HG02938 (cell line): ENCODE data around the gene RNF208.
A peak's percentile ranks its signal among the peaks of the same experiment; 100 is the strongest.

Experiments used
- ATAC-seq: cut with Tn5 transposase; IDR thresholded peaks from one replicate; pipeline ENCODE4 v1.9.1; 2021; ENCODE audit warnings: mild to moderate bottlenecking, moderate library complexity; ENCODE audit not compliant: unreplicated experiment

The RNF208 gene

DNA sequence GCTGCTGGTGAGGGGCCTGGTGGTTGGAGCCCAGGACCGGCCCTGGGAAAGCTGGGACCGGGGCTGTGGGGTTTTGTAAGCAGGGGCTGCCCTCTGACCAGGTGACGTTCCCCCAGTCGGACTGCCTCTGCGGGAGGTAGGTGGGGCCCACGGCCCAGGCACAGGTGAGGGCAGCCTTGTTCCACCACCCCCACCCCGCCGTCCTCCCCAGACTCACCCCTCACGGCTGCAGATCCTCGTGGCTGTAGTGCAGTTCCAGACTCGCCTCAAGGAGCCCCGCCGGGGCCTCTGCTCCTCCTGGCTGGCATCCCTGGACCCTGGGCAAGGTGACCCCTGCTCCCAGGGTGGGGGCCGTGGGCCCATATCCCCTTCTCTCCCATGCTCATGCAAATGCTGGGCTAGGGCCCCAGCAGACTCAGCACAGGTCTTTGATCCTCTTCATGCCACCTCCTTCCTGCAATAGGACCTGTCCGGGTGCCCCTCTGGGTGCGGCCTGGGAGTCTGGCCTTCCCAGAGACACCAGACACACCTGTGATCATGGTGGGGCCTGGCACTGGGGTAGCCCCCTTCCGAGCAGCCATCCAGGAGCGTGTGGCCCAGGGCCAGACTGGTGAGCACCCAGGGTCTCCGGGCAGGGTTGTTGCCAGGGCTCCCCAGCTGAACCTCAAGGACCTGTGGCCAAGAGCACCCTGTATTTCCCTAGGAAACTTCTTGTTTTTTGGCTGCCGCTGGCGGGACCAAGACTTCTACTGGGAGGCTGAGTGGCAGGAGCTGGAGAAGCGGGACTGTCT, 6.6 kb downstream of the RNF208 start:
- no peak for ATAC-seq

DNA sequence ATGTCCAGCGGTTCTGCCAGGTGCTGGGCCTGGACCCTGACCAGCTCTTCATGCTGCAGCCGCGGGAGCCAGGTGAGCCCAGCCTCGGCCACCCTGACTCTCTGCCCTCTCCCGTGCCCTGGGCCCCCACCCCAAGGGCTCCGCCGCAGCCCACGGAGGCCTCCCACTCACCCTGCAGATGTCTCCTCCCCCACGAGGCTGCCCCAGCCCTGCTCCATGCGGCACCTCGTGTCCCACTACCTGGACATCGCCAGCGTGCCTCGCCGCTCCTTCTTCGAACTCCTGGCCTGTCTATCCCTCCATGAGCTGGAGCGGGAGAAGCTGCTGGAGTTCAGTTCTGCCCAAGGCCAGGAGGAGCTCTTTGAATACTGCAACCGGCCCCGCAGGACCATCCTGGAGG, 7.4 kb downstream of the RNF208 start:
- ATAC-seq, result no peak

DNA sequence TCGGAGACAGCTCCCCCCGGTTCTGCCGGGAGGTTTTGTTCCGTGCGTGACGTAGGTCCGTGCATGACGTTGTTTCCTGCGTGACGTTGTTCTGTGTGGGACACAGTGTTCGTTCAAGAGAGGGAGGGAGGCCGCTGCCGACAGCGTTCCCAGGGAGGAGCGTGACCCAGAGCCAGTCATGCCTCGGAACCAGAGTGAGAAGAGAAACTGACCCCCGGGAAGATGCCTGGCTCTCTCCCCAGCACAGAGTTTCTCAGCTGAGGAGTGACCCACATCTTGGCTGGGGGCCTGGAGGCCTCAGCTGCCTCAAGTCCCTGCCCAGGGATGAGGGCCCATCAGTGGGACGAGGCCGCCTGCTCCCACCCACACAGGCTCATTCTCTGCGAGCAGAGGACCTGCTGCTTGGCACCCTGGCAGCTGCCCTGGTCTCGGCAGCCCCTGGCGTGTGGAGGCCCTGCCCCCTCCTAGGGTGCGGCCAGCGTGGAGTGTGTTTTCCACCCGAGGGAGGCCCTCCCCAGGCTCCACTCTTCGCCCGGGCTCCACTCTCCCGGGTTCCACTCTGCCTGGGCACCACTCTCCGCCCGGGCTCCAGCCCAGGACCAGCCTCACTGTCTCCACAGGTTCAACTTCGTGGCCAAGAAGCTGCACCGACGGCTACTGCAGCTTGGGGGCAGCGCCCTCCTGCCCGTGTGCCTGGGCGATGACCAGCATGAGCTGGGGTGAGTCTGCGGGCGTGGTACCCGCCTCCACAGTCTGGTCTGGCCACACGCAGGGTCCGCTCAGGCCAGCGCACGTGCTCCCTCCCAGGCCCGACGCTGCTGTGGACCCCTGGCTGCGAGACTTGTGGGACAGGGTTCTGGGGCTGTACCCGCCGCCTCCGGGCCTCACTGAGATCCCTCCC, 8.6 kb downstream of the RNF208 start:
- no peak for ATAC-seq

DNA sequence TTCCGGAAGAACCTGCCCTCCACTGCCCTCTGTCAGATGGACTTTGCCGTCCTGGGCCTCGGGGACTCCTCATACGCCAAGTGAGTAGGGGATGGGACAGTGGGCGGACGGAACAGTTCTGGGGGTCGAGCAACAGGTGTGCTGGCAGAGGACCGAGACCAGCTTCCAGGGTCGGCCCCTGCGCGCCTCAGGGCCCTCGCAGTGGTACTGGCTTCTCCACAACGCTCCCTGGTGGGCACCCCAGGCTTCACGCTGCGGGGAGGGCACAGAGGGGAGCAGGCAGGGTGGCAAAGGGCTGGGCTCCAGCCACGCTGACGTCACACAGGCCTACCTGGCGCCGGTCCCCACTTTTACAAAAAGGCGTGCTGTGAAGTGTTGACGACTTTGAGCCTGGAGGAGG, 9.5 kb downstream of the RNF208 start:
- no peak for ATAC-seq

DNA sequence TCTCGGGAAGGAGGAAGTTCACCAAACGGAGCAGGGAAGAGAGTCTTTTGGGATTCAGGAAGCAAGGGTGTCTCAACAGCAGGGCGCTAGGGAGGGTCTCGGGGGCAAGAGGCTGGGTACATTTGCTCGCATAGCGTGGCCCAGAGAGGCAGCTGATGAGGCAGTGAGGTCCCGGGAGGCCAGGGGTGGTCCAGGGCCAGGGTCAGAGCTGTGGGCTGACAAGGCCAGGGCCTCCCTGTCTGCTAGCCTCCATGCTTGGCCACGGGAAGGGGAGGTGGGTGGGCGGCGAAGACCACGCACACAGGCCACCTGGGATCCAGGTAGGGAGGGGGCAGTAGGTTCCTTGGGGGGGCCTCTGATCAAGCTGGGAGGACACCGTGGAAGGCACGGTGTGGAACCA, 10.5 kb downstream of the RNF208 start:
- ATAC-seq, result no peak

DNA sequence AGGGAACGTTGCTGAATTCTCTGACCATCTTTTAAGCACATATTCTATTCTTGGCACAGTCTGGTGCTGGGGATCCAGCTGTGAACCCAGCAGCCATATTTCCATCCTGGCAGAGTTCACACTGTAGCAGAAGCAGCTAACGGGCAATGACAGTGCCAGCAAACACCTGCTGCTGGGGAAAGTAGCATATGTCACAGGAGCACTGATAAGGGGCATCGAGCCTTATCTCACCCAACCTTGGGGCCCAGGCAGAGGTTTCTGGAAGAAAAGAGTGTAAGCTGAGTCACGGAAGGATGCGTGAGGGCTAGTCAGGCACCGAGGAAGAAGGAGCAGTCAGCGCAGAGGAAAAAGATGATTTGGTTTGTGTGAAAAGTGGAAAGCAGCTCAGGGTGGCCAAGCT, 15.4 kb downstream of the RNF208 start:
- ATAC-seq, result no peak

DNA sequence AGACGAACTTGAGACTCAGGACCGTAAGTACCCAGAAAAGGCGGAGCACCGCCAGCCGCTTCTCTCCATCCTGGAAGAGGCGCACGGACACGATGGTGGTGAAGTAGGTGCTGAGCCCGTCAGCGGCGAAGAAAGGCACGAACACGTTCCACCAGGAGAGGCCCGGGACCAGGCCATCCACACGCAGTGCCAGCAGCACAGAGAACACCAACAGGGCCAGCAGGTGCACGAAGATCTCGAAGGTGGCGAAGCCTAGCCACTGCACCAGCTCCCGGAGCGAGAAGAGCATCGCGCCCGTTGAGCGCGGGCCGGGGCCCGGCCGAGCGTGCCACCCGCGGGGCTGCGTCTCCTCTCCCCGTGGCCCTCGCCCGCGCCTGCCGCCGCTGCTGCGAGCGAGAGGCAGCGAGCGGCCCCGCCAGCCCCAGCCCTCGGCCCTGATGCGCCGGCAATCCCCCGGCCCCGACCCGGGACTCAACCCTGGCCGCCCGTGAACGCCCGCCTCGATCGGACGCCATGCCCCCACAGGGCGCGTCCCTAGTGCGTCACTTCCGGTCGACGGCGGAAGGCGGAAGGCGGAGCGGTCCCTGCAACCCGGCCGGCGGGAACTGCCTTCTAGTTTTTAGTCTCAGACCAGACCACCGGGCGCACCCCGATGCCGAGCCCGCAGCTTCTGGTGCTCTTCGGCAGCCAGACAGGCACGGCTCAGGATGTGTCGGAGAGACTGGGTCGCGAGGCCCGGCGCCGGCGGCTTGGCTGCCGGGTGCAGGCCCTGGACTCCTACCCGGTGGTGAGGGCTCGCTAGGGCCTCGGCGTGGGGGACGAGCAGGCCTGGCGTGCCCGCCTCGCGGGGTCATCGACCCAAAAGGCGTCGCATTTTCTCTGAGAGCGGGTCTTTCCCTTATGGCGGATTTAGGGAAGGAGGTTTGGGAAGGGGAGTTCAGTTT, 16.6 kb downstream of the RNF208 start, which contains the start of the genes NDOR1 and TMEM203:
NDOR1 (plus strand) TSS at position 575 of the 944 bp plus-strand sequence; CDS start at position 653, 78 bp downstream.
TMEM203 (minus strand) TSS at position 523 of the 944 bp plus-strand sequence; CDS start at position 289, 234 bp downstream.
- peak; percentile 38 for ATAC-seq

DNA sequence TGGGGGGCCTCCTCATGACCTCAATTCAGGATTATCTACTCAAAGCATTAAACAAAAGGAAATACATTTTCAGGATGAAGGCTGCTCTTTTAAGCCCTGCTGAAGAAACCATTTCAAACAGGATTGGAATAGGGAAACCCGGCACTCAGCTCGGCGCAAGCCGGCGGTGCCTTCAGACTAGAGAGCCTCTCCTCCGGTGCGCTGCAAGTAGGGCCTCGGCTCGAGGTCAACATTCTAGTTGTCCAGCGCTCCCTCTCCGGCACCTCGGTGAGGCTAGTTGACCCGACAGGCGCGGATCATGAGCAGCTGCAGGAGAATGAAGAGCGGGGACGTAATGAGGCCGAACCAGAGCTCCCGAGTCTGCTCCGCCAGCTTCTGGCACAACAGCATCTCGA, 17.3 kb downstream of the RNF208 start:
- no peak for ATAC-seq

DNA sequence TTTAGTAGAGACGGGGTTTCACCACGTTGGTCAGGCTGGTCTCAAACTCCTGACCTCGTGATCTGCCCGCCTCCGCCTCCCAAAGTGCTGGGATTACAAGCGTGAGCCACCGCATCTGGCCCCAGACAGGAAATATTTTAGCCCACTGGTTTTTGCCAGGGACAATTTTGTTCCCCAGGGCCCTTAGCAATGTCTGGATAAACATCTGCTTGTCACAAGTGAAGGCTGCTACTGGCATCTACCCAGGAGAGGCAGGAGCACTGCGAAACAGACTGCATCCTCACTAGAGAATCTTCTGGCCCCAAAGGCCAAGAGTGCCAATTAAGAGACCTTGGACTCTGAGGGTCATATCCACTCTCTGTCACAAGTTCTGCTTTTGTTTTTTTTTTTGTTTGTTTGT, 19.1 kb downstream of the RNF208 start:
- no peak for ATAC-seq

DNA sequence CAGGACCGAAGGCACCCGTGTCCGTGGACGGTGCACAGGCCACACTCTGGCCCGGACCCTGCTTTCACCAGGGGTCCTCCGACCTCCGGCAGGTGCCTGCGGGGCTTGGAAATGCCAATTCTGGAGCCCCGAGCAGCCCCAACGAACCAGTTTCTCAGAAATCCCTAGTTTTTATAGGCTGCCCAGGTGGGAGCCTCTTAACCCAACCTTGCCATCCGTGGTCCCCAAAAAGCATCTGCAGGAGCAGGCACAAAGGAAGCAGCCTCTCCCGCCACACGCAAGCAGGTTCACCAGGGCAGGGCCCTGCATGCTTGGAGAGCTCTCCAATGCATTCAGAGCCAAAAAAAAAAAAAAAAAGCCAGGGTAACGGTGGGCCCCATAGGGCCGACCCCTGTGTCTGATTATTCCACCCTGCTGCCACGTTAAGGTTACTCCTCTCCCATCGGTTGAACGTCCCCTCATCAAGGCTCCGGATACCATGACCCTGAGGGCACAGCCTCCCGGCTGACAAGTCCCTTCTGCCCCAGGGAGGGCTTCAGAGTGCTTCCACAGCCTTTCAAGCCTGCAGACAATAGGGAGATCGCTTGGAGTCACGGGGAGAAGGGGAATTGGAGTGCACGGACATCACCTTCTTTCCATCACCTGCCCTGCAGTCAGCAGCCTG, 20.7 kb downstream of the RNF208 start:
- ATAC-seq, result no peak

DNA sequence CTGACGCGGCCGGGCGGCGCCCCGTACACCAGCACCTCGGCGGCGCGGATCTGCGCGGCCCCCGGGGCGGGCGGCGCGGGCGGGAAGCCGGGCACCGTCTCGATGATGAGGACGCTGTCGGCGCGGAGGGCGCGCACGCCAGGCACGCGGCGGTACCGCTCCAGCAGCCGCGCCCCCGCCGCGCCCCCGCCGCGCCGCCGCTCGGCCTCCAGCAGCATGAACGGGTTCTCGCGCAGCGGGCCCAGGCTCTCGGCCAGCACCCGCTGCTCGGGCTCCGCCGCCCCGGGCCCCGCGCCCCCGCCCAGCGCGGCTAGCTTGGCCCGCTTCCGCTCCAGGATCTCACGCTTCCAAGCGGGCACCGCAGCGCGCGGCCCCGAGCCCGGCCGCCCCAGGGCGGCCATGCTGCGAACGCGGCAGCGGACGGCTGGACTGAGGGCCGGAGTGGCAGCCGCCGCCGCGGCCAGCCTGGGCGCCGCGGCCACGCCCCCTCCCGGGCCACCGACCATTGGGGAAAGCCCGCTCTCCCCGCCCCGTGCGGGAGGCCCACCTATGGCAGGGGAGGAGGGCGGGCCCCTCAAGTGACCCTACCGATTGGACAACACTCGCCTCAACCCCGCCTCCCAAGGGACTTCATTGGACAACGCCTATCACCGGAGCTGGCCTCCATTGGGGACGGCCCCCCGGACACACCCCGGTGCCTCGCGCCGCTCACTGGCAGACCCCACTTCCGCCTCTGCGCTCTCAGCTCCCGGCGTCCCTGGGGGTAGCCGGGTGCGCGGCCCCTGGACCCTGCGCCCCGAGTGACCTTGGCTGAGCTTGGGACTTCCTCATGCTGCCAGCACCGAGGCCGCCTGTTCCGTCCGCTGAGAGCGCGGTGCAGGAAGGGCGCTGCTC, 21.5 kb downstream of the RNF208 start, which contains the start of gene TPRN:
TPRN (minus strand) TSS at position 431 of the 894 bp plus-strand sequence; CDS start at position 401, 30 bp downstream.
- ATAC-seq, result peak; percentile 90

DNA sequence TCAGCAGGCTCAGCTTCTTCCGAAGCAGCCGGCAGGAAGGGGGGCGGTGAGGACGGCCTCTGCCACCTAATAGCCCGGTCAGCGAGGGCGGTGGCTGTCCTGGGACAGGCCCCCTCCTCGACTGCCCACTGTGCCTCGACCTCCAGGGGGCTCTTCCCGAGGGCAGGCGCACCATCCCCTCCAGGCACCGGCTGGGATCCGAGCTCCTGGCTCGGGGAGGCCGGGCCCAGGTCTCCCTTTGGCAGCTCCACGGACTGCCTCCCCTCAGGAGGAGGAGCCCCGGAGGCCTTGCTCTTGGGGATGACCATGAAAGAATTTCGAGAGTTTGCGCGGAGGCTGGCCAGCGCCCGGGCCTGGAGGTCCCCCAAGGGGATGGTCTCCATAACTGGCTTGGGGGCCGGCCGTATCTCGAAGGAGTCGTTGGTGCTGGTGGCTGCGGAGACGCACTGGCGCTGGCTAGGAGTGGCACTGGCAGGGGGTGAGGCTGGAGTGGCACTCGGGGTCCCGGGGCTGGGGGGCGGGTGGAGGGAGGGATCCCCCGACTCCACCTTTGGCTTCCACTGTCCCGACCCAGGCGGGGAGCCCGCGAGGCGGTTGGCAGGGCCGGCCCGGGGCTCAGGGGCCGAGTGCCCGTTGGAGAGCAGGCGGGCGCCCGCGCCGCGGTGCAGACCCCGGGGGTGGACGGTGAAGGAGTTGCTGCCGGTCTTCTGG, 22.5 kb downstream of the RNF208 start:
- no peak for ATAC-seq

DNA sequence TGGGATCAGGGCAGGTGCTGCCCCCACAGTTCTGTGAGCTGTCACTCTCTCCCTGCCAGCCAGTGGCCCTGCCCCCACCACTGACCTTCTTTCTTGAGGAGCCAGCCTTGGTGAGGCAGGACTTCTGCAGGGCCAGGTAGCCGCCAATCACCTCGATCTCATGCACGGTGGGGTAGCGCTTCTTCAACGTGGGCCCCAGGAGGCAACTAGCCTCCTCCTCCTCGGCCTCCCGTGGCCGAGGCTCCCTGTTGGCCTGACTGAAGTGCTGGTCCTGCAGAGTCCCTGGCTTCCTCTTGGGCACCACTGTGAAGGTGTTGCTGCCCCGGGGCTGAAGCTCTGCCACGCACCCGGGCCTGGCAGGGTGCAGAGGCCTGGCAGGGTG, 23.1 kb downstream of the RNF208 start:
- no peak for ATAC-seq

DNA sequence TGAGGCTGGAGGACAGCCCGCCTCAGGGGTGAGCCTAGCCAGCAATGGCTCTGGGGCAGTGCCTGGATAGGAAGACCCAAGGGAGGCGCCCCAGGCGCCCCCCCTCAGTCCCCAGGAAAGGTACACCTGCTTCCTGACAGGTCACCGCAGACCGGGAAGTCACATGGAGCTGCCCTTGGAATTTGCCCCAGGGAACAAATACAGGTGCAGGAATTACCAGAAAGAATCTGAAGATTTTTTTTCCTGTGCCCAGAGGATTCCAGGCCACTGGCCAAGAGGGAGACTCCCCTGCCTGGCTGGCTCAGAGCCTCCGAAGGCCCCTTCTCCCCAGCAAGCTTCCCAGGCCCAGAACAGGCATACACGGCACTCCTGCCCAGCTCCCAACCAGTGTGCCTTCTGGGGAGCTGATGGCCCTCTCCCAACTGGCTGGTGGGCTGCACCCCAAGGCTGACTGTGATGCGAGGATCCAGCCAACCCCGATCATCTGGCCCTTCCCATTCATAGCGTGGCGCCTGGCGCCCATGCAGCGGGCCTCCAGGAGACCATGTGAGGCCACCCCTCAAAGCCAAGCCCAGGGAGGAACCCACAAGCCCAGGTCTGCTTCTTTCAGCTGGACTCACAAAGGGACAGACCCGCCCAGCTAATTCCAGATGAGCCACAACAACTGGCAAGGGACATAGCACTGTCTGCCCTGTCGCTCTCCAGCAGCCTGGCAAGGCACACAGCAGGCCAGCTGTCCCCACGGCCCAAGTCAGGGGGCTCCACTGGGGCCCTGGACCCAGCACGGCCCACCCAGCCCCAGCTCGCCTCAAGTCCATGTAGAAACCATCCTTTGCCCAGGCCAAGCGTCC, 23.8 kb downstream of the RNF208 start:
- no peak for ATAC-seq

DNA sequence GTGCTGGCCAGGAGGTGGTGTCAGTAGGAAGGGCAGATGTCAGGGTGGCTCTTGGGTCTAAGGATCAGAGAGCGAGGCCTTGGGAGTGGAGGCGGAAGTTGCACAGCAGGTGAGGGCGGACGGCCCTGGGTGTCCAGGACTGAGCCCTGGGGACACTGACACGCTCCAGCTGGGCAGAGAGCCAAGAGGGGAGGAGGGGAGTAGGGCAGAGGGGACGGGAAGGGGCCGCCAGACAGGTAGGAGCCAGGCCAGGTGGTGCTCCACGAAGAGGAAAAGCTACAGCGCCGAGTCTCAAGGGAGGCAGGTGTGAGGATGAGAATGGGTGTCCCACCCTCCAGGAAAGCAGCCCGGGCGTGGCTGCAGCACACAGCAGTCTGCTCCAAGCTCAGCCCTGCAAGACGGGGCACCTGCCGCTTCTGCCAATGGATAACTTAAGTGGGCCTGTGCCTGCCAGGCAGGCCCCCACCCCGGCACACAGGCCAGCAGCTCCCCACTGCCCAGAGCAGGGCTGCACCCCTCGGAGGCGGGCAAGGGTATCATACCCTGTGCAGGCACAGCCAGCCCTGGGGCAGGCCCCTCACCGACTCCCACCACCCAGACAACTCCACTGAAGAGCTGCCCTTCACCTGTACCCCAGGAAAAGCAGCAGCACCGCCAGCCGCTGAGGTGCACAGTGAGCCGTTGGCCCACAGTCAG, 26.4 kb downstream of the RNF208 start:
- ATAC-seq, result no peak

DNA sequence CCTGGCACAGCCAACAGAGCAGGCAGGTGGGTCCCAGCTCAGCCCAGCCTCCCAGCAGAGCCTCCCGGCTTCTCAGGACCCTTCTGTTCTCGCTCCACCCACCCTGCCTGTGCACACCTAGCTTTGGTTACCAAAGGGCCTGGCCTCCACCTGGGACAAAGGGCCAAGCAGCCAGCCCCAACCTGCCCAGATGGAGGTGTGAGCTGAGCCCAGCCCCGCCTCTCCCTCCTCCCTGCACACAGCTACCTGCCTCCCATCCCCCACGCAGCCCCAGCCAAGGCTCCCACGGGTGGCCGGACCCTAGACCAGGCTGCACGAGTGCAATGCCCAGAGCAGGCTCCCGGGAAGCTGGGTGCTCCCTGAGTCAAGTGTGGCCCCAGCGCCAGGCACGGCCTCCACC, 27.1 kb downstream of the RNF208 start:
- no peak for ATAC-seq

DNA sequence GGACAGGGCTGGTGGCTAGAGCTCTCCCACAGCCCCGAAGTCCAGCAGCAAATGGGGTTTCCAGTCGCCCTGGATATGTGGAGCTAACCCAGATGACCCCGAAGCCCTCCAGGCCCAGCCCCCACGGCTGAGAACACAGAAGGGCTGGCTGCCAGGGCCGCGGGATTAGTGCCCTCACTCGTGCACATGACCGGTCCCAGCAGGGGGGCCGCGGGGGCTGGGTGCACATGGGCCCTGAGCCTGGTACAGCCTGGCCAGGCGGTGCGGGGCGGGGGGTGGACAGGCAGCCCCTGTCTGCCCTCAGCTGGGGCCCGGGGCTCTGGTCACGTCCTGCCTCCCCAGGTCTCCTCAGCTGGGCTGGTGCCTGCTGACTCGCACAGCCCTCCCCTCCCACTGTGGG, 27.7 kb downstream of the RNF208 start:
- ATAC-seq, result no peak
